NCI-H1436 (cell line): ENCODE results near the gene PKP3.

ENCODE experiments used
- DNase-seq: peaks from one replicate; lab custom pipeline; 2025; lab: John Stamatoyannopoulos, UW

Gene PKP3

DNA sequence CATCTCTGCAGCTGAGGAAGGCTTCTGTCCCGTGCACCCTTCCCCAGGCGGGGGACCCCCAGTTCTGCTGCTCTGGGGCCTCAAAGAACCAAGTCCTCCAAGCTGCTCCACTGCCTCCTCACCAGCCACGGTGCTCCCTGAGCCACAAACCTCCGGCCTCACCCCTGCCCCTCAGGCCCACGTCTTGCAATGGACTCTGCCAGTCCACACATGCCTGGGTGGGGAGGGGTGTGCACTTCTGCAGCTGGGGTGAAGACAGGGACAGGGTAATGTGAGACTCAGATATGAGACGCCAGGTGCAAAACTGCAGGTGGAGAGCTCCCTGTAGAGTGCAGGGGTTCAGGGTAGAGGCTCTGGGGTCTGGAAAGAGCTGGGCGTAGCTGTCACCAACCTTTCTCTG, 52.9 kb downstream of the PKP3 start:
- no peak for DNase-seq

DNA sequence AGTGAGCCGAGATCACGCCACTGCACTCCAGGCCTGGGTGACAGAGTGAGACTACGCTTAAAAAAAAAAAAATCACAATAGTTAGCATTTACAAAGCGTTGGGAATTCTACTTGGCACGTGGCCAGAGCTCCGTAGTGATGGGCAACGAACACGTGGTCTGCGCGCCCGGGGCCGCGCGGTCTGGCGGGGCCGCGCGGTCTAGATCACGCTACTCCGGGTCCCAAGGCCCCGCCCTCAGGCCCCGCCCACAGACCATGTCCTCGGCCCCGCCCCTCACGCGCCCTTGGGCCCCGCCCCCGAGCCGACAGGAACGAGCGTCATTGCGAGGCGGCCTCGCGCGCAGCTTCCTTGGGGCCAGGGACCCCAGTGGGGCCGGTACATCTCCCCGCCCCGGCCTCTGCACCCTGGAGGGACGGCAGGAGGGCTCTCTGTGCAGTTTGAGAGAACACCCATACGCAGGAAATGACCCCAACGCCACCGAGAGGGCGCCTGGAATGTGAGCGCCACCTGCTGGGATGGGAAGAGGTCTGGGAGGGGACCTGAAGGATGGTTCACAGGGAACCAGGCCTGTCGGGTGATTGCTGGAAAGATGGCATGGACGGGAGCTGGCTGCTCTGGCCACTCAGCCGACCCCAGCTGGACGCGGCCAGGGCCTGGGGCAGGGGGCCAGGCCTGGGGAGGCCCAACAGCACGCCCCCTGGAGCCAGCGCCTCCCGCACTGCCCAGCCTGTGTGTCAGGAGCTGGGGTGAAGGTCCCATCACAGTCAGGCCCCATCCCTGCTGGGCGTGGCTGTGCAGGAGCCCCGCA, 54.1 kb downstream of the PKP3 start:
- DNase-seq, result peak; percentile 91

DNA sequence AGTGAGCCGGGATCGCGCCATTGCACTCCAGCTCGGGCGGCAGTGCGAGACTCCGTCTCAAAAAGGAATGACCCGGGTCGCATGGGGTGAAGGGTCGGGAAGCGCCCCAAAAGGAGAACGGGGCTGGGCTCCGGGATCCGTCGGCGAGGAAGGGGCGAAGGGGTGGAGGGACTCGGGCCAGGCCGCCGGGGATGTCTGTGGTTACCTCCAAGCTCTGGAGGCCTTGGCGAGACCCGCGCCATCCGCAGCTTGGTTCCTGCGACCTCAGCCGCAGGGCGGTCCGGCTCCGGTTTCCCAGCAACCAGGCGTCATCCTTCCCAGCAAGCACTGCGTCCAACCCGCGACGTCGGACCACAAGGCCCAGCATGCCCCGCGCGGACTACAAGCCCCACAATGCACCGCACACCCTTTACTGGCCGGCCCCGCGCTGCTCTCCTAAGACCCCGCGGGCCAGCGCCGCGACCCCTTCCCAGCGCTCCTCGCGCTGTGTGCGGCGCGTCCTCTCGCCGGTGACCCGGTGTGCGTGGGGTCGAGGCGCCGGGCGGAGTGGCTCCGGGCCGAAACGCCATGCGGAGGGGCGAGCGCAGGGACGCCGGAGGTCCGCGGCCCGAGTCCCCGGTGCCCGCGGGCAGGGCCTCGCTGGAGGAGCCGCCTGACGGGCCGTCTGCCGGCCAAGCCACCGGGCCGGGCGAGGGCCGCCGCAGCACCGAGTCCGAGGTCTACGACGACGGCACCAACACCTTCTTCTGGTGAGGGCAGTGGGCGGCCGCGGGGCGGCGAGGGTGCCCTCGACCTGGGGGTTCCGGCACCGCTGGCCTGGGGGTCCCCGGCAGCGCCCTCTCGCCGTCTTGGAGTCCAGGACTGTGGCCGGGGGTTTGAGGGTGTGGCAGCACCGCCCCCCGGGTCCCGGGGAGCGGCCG, 56.1 kb downstream of the PKP3 start, which contains the start of gene PTDSS2:
PTDSS2 (plus strand) TSS at position 391 of the 920 bp plus-strand sequence; CDS start at position 568, 177 bp downstream.
- peak; percentile 88 for DNase-seq

DNA sequence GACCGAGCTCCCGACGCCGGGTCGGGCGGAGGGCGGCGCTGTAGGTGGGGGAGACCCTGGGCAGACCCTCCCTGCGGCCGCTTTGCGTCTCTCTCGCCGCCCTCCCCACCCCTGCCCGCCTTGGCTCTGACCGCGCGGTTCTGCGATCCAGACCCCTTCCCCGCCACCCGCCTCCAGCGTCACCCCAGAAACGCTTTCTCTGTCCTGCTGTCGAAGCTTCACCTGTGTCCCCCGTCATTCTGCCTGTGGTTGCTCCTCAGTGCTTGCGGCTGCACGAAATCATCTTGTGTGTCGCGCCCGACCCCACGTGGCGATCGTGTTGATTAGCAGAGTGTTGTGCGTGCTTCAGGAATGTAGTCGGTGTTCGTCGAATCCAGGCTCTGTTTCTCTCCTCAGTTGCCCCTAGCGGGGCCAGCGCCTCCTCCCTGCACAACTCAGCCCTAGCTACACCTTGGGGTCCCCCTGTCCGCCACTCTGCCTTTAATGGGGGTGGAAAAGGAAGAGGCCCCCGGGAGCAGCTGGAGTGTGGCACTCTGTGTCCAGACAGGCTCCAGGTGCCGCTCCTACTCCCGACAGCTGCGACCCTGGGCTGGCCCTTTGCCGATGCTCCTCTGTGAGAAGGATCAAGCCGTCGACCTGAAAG, 56.9 kb downstream of the PKP3 start:
- DNase-seq, result no peak

DNA sequence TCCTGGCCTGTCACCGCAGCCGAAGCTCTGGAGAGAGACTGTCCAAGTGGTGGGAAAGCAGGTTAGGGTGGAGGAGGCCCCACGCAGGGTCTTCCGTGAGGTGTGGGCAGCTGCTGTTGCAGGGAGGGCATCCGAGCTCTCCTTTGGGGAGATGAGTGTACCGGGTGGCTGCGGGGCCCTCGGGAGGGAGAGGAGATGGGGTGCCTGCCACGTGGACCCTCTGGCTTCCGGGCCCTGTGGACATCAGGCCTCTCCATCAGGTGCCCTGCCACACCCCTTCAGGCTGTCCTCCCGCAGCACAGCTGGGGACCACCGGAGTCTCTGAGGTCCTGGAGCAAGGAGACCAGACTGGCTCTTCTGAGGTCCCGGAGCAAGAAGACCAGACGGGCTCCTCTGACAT, 57.7 kb downstream of the PKP3 start:
- DNase-seq, result no peak

DNA sequence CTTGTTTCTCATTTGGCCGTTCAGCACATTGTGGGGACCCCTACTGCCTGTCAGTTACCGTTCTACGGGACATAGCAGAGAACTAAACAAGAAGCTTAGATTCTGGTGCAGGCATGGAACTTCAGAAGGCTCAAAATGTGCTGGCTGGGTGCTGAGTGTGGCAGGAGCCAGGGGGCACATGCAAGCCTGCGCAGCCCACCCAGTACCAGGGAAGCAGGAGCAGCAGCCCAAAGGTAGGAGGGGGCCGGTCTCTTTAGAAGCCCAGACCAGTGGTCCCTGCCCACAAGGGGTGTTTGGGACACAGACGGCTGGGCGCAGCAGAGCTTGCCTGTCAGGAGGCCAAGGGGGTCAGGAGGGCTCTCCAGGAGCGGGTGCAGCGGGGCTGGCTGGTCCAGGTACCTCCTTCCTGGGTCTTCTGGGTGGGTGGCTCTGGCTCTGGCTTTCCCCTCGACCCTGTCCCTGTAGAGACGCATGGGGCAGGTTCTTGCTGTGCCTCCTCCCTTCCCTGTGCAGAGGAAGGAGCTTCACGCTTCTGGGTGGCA, 58.3 kb downstream of the PKP3 start:
- no peak for DNase-seq

DNA sequence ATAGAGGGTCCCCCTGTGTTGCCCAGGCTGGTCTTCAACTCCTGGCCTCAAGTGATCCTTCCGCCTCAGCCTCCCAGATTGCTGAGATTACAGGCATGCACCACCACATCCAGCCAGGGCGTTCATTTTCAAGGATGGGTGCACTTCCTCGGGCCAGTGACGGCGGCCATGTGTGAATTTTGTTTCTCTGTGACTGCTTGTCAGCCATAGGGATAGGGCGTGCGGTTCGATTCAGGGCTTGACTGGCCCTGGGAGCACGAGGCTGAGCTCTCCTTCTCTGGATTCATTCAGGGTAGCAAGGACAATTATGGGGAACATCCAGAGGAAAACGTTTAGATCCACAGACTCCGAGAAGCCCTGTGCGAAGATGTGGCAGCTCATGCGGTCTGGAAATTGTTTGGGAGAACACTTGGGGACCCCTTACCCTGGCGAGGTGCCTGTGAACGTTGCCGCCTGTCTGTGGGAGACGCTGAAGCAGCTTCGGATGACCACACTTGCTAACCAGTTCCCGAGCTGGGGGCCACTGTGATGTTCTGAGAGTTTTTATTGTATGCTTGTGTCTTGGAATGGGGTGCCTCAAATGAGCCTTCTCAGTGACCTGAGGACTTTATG, 59.0 kb downstream of the PKP3 start:
- DNase-seq, result no peak

DNA sequence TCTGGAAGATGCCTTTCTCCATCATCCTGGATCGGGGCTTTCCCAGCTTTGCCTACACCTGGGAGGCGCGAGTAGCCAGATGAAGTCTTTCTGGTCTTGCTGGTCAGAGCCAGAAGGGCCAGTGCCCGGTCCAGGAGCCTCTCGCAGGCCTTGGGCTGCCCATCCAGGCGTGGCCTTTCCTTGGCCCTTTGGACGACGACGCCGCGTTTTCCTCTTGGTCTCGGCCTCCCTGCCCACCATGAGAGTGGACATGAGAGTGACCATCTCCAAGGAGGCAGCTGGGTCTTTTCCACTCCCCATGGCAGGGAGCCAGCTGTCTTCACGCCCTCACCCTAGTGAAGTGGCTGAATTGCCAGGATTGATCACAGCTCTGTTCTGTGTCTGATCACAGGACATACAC, 59.6 kb downstream of the PKP3 start:
- DNase-seq, result no peak

DNA sequence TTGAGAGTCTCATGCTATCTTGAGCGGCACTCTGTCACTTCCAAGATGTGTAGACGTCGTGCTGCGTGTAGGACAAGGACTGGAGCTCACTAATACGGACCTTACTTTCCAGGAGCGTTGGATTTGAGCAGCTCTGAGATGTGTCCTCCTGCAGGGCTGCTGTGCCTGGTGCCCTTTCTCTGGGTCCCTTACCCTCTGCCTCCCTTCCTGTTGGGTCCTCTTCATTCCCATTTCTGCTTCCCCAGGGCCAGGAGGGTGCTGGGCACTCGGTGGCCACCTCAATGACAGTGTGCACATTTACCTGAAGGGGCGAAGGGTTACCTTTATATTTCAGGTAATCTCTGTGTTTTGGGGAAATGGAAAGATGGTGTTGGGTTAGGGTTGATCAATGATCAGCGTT, 60.0 kb downstream of the PKP3 start:
- DNase-seq, result no peak
